C1 segment of cervical spinal cord (tissue), 14 donors: ENCODE results near the gene PRSS38.

Source experiments
- DNase-seq, 14 donors: peaks; one replicate each; lab custom pipeline; 2025; lab: John Stamatoyannopoulos, UW

Gene PRSS38

GRCh38 chr1:227779021-227779441, 36.4 kb upstream of the PRSS38 start:
- no peak for DNase-seq

GRCh38 chr1:227779685-227780084, 35.8 kb upstream of the PRSS38 start:
- DNase-seq, result no peak

- peak in 1 of 14 donors; percentile 73 for DNase-seq
Observed at GRCh38 chr1:227780101-227781044, 35.1 kb upstream of the PRSS38 start.

GRCh38 chr1:227781314-227781930, 34.1 kb upstream of the PRSS38 start:
- DNase-seq, result no peak

- no peak for DNase-seq
Observed at GRCh38 chr1:227782226-227782625, 33.2 kb upstream of the PRSS38 start.

GRCh38 chr1:227785094-227785804, 30.2 kb upstream of the PRSS38 start:
- DNase-seq, result no peak

GRCh38 chr1:227785805-227786671, 29.4 kb upstream of the PRSS38 start:
- DNase-seq, result no peak

- DNase-seq, result peak in 1 of 14 donors; percentile 66
Observed at GRCh38 chr1:227786673-227787512, 28.6 kb upstream of the PRSS38 start.

- peak in 11 of 14 donors; percentile 19 to 96 (median 56) for DNase-seq
Observed at GRCh38 chr1:227787513-227788270, 27.8 kb upstream of the PRSS38 start.

- DNase-seq, result peak in 1 of 14 donors; percentile 82
Observed at GRCh38 chr1:227788271-227789083, 27.0 kb upstream of the PRSS38 start.

GRCh38 chr1:227789084-227790033, 26.1 kb upstream of the PRSS38 start:
- DNase-seq, result peak in 1 of 14 donors; percentile 85

- DNase-seq, result peak in 1 of 14 donors; percentile 85
Observed at GRCh38 chr1:227790034-227790400, 25.5 kb upstream of the PRSS38 start.

- no peak for DNase-seq
Observed at GRCh38 chr1:227790868-227791267, 24.6 kb upstream of the PRSS38 start.

- no peak for DNase-seq
Observed at GRCh38 chr1:227791425-227792143, 23.9 kb upstream of the PRSS38 start.

GRCh38 chr1:227792216-227793078, 23.0 kb upstream of the PRSS38 start:
- no peak for DNase-seq
